Stimulated activated CD4-positive, alpha-beta T cell treated with anti-CD3 and anti-CD28 coated beads, Interleukin-1b, Interleukin-23, amount 100 ng/mL, for 24 hours (primary cell): ENCODE data around the gene MIA2.
"Not testable (repeated sequence)": the region's sequence is repeated elsewhere in the genome, so short reads cannot be mapped to it uniquely, and the experiment has no call there.

ENCODE experiments used
- DNase-seq, 4 experiments: peaks; one replicate each; pipeline ENCODE4 v3.0.0-alpha.2; 2020; ENCODE audit warnings: low read depth in 4 of 4, low spot score in 1 of 4

The MIA2 gene

DNA sequence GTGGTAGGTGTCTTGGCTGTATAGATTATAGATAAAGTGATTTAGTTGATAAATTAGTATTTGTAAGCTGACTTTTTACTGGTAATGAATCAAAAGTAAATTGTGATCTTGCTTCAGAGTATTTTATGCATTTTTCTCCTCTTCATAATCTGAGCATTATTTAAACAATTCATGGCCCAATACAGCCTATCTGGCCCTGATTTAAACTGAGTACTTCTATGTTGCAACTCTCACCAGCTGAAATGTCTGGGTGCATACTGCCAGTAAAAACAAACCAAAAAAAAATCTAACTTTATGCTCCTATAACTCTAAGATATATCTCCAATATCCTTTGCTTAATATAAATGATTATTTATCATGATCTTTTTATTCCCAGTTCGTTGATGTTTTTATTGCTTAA lies 86.6 kb downstream of the MIA2 start:
- no peak for DNase-seq

GRCh38 chr14:39322807-39323206 lies 89.1 kb downstream of the MIA2 start:
- no peak for DNase-seq

DNA sequence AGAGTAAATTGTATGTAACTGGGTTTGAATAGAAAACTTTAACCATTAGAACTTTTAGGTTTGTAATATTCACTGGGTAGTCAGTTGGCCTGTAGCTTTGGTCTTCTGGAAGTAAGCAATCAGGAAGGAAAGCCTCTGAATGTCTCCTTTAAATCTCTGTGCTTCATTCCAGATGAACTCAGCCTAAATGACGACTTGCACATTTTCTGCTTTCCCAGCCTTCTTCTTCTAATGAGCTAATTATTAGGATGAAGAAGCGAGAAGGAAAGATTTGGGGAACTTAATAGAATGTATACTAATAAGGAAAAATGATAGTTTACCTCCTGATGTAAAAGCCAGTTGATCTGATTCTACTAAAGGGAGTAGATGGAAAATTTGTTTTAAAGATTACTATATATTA lies 90.4 kb downstream of the MIA2 start:
- DNase-seq, result no peak

DNA sequence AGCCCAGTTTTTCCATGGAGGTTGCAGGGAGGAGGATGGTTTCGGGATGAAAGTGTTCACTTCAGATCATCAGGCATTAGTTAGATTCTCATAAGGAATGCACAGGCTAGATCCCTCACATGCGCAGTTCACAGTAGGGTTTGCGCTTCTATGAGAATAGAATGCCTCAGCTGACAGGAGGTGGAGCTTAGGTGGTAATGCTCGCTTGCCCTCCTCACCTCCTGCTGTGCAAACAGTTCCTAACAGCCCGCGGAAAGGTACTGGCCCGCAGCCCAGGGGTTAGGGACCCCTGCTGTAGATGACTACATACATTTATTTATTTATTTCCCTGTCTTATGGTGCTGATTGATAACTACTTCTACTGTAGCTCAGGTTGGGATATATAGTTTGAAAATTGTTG lies 105.3 kb downstream of the MIA2 start:
- no peak for DNase-seq

- not testable (repeated sequence) for DNase-seq
Observed at GRCh38 chr14:39341126-39341525, 107.4 kb downstream of the MIA2 start.

GRCh38 chr14:39342768-39343167 lies 109.1 kb downstream of the MIA2 start:
- DNase-seq, result no peak

- DNase-seq, result no peak
Observed at GRCh38 chr14:39343614-39344013, 109.9 kb downstream of the MIA2 start.

- DNase-seq, result no peak
Observed at GRCh38 chr14:39350866-39351265, 117.2 kb downstream of the MIA2 start.

DNA sequence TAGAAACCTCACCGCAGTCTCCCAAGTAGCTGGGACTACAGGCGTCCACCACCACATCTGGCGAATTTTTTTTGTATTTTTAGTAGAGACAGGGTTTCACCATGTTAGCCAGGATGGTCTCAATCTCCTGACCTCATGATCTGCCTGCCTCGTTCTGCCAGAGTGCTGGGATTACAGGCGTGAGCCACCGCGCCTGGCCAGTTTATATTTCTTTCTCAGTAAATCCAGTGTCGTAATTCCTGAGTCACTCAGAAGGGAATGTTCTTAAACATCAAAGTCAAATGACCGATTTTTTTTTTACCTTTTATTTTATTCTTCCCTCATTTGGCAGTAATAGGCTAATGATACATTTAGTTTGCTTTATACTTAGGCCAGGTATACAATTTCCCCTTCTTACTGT lies 118.0 kb downstream of the MIA2 start:
- no peak for DNase-seq

DNA sequence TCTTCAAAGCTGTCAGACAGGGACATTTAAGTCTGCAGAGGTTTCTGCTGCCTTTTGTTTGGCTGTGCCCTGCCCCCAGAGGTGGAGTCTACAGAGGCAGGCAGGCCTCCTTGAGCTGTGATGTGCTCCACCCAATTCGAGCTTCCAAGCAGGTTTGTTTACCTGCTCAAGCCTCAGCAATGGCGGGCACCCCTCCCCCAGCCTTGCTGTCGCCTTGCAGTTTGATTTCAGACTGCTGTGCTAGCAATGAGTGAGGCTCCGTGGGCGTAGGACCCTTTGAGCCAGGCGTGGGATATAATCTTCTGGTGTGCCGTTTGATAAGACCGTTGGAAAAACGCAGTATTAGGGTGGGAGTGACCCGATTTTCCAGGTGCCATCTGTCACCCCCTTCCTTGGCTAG lies 125.4 kb downstream of the MIA2 start:
- not testable (repeated sequence) for DNase-seq

DNA sequence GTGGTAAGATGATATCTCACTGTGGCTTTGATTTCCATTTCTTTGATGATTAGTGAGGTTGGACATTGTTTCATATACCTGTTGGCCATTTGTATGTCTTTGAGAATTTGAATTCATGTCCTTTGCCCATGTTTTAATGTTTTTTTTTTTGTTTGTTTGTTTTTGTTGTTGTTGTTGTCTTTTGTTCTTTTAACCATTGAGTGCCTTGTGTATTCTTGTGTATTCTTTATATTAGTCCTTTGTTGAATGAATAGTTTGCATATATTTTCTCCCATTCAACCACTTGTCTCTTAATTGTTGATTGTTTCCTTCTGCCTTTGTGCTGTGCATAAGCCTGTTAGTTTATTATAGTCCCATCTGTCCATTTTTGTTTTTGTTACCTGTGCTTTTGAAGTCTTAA lies 126.6 kb downstream of the MIA2 start:
- DNase-seq, result no peak

DNA sequence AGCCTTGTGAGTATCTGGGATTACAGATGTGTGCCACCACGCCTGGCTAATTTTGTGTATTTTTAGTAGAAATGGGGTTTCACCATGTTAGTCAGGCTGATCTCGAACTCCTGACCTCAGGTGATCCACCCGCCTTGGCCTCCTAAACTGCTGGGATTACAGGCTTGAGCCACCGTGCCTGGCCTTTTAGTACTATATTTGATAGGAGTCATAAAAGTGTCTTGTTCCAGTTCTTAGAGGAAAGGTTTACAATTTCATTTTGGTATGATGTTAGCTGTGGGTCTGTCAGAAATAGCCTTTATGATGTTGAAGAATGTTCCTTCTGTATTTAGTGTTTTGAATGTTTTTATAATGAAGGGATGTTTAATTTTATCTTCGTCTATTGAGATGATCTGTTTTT lies 127.8 kb downstream of the MIA2 start:
- DNase-seq, result not testable (repeated sequence)

- DNase-seq, result no peak
Observed at GRCh38 chr14:39364509-39364908, 130.8 kb downstream of the MIA2 start.

DNA sequence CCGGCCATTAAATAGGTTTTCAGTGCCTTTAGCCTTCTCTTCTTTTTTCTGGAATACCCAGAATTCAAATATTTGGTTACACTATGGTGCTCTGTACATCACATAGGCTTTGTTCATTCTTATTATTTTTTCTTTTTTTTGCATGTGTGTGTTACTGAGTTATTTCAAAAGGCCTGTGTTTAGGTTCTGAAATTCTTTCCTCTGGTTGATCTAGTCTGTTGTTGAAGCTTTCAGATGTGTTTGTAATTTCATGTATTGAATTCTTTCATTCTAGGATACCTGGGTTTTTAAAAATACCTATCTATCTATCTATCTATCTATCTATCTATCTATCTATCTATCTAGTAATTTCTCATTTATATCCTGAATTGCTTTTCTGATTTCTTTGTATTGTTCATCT lies 131.6 kb downstream of the MIA2 start:
- DNase-seq, result no peak

GRCh38 chr14:39366460-39367386 lies 133.0 kb downstream of the MIA2 start:
- no peak for DNase-seq

GRCh38 chr14:39367387-39367751 lies 133.7 kb downstream of the MIA2 start:
- no peak for DNase-seq

DNA sequence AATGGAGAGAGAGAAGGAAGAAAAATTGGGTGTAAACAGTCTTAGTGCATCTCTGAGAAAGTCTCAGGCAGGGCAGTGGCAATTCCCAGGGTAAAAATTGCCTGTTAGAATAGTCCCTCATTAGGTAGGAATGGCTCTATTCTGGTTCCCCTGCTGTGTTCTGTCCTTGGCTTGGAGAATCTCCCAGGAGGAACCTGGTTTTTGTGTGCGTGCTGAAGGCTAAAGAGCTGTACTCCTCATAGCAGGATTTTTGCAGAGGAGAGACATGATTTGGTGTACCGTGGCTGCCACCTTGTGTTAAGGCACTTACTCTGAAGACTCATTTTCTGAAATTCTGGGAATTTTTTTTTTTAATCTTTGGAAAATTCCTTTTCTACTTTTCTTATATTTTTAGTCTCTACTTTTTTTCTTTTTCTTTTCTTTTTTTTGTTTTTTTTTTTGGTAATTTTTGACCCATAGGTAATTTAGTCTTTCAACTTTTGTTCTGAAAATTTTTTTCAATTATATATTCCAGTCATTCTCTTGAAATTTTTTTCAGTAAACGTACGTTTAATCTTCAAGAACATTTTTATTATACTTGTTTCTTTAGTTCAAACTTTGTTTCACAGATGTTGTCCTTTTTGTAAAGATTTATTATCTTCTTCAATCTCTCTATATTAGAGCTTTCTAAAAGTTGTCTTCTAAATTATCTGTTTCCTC lies 134.7 kb downstream of the MIA2 start:
- DNase-seq, result peak in 1 of 4 experiments; percentile 4

- DNase-seq, result no peak
Observed at GRCh38 chr14:39369029-39369428, 135.3 kb downstream of the MIA2 start.

GRCh38 chr14:39370415-39370814 lies 136.7 kb downstream of the MIA2 start:
- DNase-seq, result no peak

- DNase-seq, result no peak
Observed at GRCh38 chr14:39372656-39373055, 138.9 kb downstream of the MIA2 start.

GRCh38 chr14:39374851-39375250 lies 141.1 kb downstream of the MIA2 start:
- no peak for DNase-seq

GRCh38 chr14:39376667-39377403 lies 143.1 kb downstream of the MIA2 start:
- no peak for DNase-seq
